Fibroblast of the aortic adventitia (primary cell): ENCODE measurements around the gene TOM1L2. TPM values are rescaled to one million over a fixed set of nuclear protein-coding genes. Genes with fewer than 3 reads are reported as not detected.
"Not testable (repeated sequence)": the region's sequence is repeated elsewhere in the genome, so short reads cannot be mapped to it uniquely, and the experiment has no call there.

Experiments used
- DNase-seq: peaks from one replicate; pipeline ENCODE4 v3.0.0-alpha.2; 2010; ENCODE audit warnings: low read depth
- H3K4me3 ChIP-seq: 2 replicates; pipeline ENCODE4 v1.5.1; 2011; ENCODE audit warnings: low read depth, mild to moderate bottlenecking, control low read depth, low read length, moderate library complexity
- total RNA-seq: library from RNA; depleted of rRNA; stranded (reverse); fragments of >200 nt; gene quantifications from 2 replicates; pipeline ENCODE4 v1.2.3, GENCODE V29; 2012; ENCODE audit warnings: low replicate concordance
- TF ChIP-seq, protein P1 (sequence below): IDR thresholded peaks from 2 replicates; pipeline ENCODE4 v1.5.1; 2011; ENCODE audit warnings: mild to moderate bottlenecking, low read length, control low read depth, inconsistent platforms; ENCODE audit not compliant: insufficient read depth

The TOM1L2 gene
- total RNA-seq, 1 donor = 40.3 TPM

- H3K4me3 ChIP-seq = no peak overlapping the region
- no peak for DNase-seq
- TF ChIP-seq, protein P1, sequence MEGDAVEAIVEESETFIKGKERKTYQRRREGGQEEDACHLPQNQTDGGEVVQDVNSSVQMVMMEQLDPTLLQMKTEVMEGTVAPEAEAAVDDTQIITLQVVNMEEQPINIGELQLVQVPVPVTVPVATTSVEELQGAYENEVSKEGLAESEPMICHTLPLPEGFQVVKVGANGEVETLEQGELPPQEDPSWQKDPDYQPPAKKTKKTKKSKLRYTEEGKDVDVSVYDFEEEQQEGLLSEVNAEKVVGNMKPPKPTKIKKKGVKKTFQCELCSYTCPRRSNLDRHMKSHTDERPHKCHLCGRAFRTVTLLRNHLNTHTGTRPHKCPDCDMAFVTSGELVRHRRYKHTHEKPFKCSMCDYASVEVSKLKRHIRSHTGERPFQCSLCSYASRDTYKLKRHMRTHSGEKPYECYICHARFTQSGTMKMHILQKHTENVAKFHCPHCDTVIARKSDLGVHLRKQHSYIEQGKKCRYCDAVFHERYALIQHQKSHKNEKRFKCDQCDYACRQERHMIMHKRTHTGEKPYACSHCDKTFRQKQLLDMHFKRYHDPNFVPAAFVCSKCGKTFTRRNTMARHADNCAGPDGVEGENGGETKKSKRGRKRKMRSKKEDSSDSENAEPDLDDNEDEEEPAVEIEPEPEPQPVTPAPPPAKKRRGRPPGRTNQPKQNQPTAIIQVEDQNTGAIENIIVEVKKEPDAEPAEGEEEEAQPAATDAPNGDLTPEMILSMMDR = no peak
These were observed 27.3 kb upstream of the TOM1L2 start for GRCh38 chr17:17999364-18000029.

GRCh38 chr17:17998934-17999333, 26.7 kb upstream of the TOM1L2 start:
- DNase-seq = no peak
- TF ChIP-seq, protein P1 = no peak
- H3K4me3 ChIP-seq = no peak overlapping the region

GRCh38 chr17:17995887-17996286, 23.7 kb upstream of the TOM1L2 start:
- DNase-seq, H3K4me3 ChIP-seq: not testable (repeated sequence)

GRCh38 chr17:17994271-17995069, 22.3 kb upstream of the TOM1L2 start:
- TF ChIP-seq, protein P1 = peak; percentile 38
- peak; percentile 27 for DNase-seq
- no peak overlapping the region for H3K4me3 ChIP-seq

GRCh38 chr17:17993852-17994251, 21.7 kb upstream of the TOM1L2 start:
- TF ChIP-seq, protein P1 = no peak
- no peak overlapping the region for H3K4me3 ChIP-seq
- DNase-seq = no peak

GRCh38 chr17:17993366-17993765, 21.2 kb upstream of the TOM1L2 start:
- TF ChIP-seq, protein P1 = no peak
- H3K4me3 ChIP-seq = no peak overlapping the region
- no peak for DNase-seq

GRCh38 chr17:17990282-17990681, 18.1 kb upstream of the TOM1L2 start:
- DNase-seq = no peak
- TF ChIP-seq, protein P1 = no peak

More at GRCh38 chr17:17990282-17990681, 18.1 kb upstream of the TOM1L2 start:
- no peak overlapping the region for H3K4me3 ChIP-seq
